ENCODE data around the gene BCR. TPM values are rescaled to one million over a fixed set of nuclear protein-coding genes. Genes with fewer than 3 reads are reported as not detected.

Gene BCR
- total RNA-seq, 2 experiments from 2014 or later = 20.6 to 40.2 TPM

- Mint-ChIP-seq H3K36me3 (no peaks in the 10 kb centered on the region), H3K4me1 (peaks cover 34% of the 10 kb centered on the region), H3K27ac (no peak overlapping the region), H3K4me3 (no peak overlapping the region), H3K27me3 (no peaks in the 10 kb centered on the region), H3K9me3 (ENCODE audit: low read depth) (no peaks in the 10 kb centered on the region)
- ATAC-seq (no peak), DNase-seq (no peak)
- CTCF ChIA-PET = interaction anchor here (1.2 to 12.3 kb wide), 3 partner anchors 103 to 319 kb away, joined by 3 to 300 read pairs (median 3); partner anchors contain the start of gene BCR
These were observed 99.5 kb downstream of the BCR start for GRCh38 chr22:23279781-23280180.

DNA sequence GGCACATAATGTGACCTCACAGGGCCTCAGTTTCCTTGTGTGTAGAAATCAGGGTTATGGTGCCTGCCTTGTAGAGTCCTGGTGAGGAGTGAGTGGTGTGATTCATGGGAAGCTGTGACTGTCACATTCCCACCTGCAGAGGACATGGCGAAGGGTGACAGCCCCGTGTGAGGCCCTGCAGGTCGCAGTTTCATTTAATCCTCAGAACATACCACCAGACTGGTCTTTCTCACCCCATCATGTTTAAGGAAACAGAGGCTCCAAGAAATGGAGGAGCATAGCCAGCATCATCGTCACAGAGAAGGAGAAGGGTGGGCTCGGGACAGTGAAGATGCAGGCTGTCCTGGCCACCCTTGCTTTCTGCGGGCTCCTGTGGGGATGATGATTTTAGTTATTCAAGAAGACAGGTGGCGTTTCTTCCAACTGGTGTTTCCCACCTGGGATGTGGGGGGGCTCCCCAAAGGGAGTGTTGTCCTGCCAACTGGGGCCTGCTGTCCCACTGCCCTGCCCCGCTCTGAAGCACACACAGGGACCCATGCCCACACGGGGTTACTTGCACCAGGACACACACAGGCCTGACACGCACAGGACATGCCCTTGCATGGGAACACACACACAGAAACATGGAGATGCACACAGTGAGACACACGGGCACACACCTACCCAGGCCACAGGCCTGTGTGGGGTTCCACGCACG lies 100.2 kb downstream of the BCR start:
- CTCF ChIA-PET = interaction anchor here (1.2 to 12.3 kb wide), 3 partner anchors 75 to 320 kb away, joined by 3 to 300 read pairs (median 5); partner anchors contain the start of gene BCR
- H3K27ac Mint-ChIP-seq = no peak overlapping the region
- H3K4me1 Mint-ChIP-seq = peaks cover 34% of the 10 kb centered on the region
- DNase-seq (no peak), ATAC-seq (no peak)
- no peak overlapping the region for H3K4me3 Mint-ChIP-seq
- H3K27me3 Mint-ChIP-seq = no peaks in the 10 kb centered on the region
- no peaks in the 10 kb centered on the region for H3K36me3 Mint-ChIP-seq
- H3K9me3 Mint-ChIP-seq (ENCODE audit: low read depth) = no peaks in the 10 kb centered on the region

DNA sequence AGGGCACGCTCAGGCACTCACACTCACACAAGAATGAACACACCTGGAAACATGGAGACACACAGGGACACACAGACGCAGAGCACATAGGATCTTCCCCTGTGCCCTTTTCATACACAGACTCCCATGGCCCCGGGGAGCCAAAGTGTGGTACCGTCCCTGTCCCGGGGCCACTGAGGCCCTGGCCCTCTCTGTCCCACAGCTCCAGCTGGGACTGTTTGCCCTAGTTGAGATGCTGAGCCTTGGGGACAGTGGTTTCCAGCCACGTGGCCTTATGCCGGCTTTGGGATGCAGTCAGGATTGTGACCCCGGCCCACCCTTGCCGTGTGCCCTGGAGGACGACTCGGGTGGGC lies 100.7 kb downstream of the BCR start:
- CTCF ChIA-PET = interaction anchor here (1.0 to 12.3 kb wide), 4 partner anchors 8 to 150 kb away, joined by 3 to 300 read pairs (median 8); partner anchors contain the start of gene BCR
- ATAC-seq (no peak), DNase-seq (no peak)
- Mint-ChIP-seq H3K4me1 (peaks cover 34% of the 10 kb centered on the region), H3K9me3 (ENCODE audit: low read depth) (no peaks in the 10 kb centered on the region), H3K4me3 (no peak overlapping the region), H3K27me3 (no peaks in the 10 kb centered on the region), H3K27ac (no peak overlapping the region), H3K36me3 (no peaks in the 10 kb centered on the region)

DNA sequence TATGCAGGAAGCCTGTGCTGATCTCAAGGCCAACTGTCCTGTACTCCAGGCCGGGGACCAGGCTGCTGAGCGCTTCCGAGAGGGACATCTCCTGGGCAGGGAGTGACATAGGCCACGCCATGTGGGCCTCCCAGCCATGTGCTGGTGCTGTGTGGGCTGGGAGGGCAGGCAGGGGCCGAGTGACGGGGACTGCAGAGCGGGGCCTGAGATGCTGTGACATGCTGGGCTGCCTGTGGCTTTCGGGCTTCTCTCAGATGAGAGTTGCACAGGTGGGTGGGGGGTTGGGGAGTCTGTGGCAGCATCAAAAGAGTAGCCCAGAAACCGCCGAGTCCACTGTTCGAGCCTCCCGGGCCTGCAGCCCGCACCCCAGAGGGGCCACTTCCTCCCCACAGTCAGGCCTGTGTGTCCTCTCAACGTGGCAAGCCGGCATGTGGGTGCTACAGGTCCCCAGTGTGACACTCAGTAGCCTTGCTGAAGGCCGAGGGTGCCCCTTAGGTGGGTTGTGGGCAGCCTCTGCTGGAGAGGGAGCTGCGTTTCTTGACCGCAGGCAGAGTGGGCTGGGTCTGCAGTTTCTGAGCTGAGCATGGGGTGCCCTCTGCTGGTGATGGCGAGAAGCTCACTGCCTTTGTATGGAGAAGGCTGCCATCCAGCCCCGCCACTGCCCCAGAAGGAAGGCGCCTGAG lies 101.2 kb downstream of the BCR start:
- CTCF ChIA-PET = interaction anchor here (0.6 to 12.3 kb wide), 38 partner anchors 9 to 1282 kb away, joined by 3 to 300 read pairs (median 5); partner anchors contain the start of genes BCR, RAB36 and RSPH14
- peak; percentile 89 for DNase-seq
- peak; percentile 77 for ATAC-seq
- Mint-ChIP-seq H3K27ac (peak overlapping the region; percentile 28), H3K36me3 (no peaks in the 10 kb centered on the region), H3K4me1 (peaks cover 34% of the 10 kb centered on the region), H3K4me3 (no peak overlapping the region), H3K9me3 (ENCODE audit: low read depth) (no peaks in the 10 kb centered on the region), H3K27me3 (no peaks in the 10 kb centered on the region)

DNA sequence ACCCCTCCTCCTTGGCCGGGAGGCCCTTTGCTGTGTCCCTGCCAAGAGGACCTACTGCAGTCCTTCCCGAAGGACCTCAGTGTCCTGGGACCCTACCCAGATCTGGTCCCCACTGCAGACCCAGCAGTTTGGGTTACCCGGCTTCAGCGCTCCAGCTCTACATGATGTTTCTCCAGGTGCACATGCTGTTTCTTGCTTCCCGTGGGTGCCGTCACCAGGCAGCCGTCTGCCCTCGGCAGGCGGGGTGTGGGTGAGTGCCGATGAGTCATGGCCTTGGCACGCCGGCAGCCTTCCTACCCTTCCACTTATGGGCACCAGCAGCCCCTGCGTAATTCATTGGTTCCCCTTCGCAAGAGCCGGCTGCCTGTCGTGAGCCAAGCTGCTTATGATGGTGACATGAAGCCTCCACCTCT lies 101.8 kb downstream of the BCR start:
- no peaks in the 10 kb centered on the region for H3K9me3 Mint-ChIP-seq (ENCODE audit: low read depth)
- CTCF ChIA-PET = interaction anchor here (0.6 to 12.3 kb wide), 37 partner anchors 8 to 1281 kb away, joined by 3 to 300 read pairs (median 5); partner anchors contain the start of genes BCR, RAB36 and RSPH14
- DNase-seq = no peak
- H3K4me3 Mint-ChIP-seq = no peak overlapping the region
- H3K27ac Mint-ChIP-seq = peak overlapping the region; percentile 28
- ATAC-seq = no peak
- no peaks in the 10 kb centered on the region for H3K36me3 Mint-ChIP-seq
- H3K4me1 Mint-ChIP-seq = peaks cover 34% of the 10 kb centered on the region
- no peaks in the 10 kb centered on the region for H3K27me3 Mint-ChIP-seq

DNA sequence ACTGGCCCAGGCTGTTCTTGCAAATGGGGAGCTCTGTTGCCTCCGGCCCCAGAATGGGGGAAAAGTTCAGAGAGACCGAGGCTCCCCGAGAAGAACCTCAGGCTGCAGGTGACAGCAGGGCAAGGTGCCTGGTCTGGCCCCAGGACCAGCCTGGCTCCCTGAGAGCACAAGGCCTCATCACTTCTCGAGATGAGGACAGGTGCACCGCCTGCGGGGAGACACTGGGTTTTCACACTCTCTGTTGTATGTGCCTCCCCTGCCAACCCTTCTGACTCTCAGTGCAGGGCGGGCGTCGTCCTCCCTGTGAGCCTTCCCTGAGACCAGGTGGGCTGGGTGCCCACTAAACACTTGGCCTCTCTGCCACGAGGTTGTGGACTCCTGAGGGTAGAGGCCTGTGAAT lies 102.2 kb downstream of the BCR start:
- Mint-ChIP-seq H3K27ac (no peak overlapping the region), H3K27me3 (no peaks in the 10 kb centered on the region)
- no peak for ATAC-seq

DNA sequence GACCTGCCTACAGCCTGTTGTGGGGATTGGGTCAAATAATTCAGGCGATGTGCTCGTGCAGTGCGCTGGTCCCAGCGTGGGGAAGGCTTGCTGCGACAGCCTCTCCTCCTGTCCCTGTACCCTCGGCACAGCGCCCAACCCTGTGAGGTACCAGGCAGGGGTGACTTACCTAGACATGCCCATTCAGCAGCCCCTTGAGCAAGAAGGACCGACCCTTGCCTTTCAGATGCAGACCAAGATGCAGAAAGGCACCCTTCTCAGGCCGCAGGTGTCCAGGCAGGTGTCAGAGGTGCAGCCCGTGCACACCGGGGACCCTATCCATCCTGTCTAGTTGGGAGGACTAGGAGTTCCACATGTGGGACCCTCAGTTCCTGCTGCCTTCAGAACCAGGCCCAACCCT lies 102.7 kb downstream of the BCR start:
- no peak for DNase-seq
- Mint-ChIP-seq H3K4me3 (no peak overlapping the region), H3K4me1 (peaks cover 34% of the 10 kb centered on the region), H3K9me3 (ENCODE audit: low read depth) (no peaks in the 10 kb centered on the region), H3K27ac (no peak overlapping the region), H3K27me3 (no peaks in the 10 kb centered on the region), H3K36me3 (no peaks in the 10 kb centered on the region)
- CTCF ChIA-PET = interaction anchor here (1.1 to 12.3 kb wide), 16 partner anchors 13 to 324 kb away, joined by 3 to 300 read pairs (median 6); partner anchors contain the start of genes BCR and RAB36
- ATAC-seq = no peak

More for the DNA sequence above, 102.2 kb downstream of the BCR start:
- CTCF ChIA-PET = interaction anchor here (0.6 to 12.3 kb wide), 33 partner anchors 10 to 1281 kb away, joined by 3 to 300 read pairs (median 5); partner anchors contain the start of genes BCR, RAB36 and RSPH14
- Mint-ChIP-seq H3K4me1 (peaks cover 34% of the 10 kb centered on the region), H3K4me3 (no peak overlapping the region), H3K9me3 (ENCODE audit: low read depth) (no peaks in the 10 kb centered on the region), H3K36me3 (no peaks in the 10 kb centered on the region)
- DNase-seq = no peak

DNA sequence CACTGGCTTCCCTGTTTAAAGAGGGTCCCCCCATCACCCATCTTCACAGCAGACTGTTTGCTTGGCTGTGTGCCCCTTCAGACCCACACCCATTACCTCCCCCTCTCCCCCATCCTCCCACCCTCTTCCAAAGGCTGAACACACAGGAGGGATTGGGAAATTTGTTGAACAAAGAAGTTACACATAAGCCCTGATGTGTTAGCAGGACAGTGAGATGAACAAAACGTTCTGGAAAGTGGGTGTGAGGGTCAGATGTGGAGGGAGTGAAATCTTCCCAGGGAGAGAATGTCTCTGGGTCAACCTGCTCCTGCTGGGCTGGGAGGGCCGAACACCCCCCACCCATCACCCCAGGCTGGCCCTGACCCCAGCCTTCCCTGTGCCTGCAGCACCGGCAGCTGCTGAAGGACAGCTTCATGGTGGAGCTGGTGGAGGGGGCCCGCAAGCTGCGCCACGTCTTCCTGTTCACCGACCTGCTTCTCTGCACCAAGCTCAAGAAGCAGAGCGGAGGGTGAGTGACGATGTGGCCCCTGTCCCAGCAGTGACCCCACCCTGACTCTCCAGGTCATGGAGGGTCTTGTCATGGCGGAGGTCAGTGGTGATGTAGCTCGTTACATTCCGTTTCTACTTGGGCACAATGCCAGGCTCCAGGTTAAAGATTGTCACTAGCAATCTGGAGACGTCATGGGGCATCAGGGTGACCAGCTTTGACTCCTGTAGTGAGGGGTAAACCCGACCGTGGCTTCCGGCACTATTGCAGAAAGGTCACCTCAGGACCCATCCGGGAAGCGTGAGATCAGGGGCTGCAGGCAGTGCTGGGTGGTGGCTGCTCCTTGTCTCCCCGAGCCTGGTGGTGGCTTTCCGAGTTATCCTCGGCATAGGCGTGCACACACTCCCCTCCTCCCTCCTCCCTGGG lies 103.5 kb downstream of the BCR start:
- Mint-ChIP-seq H3K4me1 (peaks cover 29% of the 10 kb centered on the region), H3K4me3 (no peak overlapping the region), H3K36me3 (no peaks in the 10 kb centered on the region), H3K27me3 (no peaks in the 10 kb centered on the region), H3K27ac (no peak overlapping the region), H3K9me3 (ENCODE audit: low read depth) (no peaks in the 10 kb centered on the region)
- CTCF ChIA-PET = interaction anchor here (0.7 to 12.3 kb wide), 3 partner anchors 41 to 325 kb away, joined by 3 to 300 read pairs (median 32); partner anchors contain the start of gene BCR
- ATAC-seq = no peak
- no peak for DNase-seq

DNA sequence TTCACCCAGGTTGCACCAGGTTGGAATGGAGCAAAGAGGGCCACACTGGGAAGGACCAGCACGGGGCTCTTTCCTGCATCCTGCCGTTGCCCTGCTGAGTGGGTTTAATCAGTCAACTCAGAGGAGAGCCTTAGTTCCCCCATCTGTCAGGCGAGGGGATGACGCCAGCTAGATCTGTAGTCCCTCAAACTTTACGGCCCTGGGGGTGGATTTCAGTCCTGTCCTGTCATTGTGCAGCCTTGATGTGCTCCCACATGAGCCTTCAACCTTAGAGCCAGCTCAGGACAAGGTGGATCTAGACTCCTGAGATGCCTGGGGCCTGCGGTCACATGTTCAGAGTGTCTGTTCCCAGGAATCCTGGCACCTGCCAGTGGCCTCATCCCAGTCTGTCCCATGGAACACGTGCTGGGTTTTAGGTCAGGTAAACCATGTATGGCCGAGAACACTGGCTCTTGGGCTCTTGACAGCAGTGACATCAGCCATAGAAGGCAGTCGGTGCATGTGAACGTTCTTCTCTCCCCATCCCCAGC lies 104.3 kb downstream of the BCR start:
- H3K4me3 Mint-ChIP-seq = no peak overlapping the region
- no peaks in the 10 kb centered on the region for H3K9me3 Mint-ChIP-seq (ENCODE audit: low read depth)
- DNase-seq = no peak
- no peak overlapping the region for H3K27ac Mint-ChIP-seq
- no peak for ATAC-seq
- CTCF ChIA-PET = interaction anchor here (12.3 kb wide), 1 partner anchor 107 kb away, joined by 300 read pairs; the partner anchor contains the start of gene BCR
- no peaks in the 10 kb centered on the region for H3K27me3 Mint-ChIP-seq
- peaks cover 22% of the 10 kb centered on the region for H3K4me1 Mint-ChIP-seq
- H3K36me3 Mint-ChIP-seq = no peaks in the 10 kb centered on the region

DNA sequence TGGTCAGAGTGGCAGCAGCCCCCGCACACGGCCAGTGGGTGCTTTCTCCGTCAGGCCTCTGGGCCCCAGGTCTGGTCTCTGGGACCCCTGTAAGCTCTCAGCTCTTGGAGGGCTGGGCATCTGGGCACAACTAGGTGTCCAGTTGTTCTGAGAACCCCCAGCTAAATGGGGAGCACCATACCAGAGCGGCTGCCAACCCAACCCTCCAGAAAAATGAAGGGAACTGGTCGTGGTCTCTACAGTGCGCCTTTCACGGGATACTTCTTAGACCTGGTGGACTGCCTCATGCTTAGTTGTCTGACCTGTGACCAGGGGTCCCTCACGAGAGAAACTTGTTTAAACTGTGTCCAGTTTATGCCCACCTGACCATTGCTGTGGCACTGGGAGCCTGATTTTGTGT lies 104.9 kb downstream of the BCR start:
- H3K27ac Mint-ChIP-seq = no peak overlapping the region
- peaks cover 18% of the 10 kb centered on the region for H3K4me1 Mint-ChIP-seq
- no peaks in the 10 kb centered on the region for H3K27me3 Mint-ChIP-seq
- no peak overlapping the region for H3K4me3 Mint-ChIP-seq
- H3K9me3 Mint-ChIP-seq (ENCODE audit: low read depth) = no peaks in the 10 kb centered on the region
- DNase-seq (no peak), ATAC-seq (no peak)
- CTCF ChIA-PET = interaction anchor here (12.3 kb wide), 1 partner anchor 108 kb away, joined by 300 read pairs; the partner anchor contains the start of gene BCR
- H3K36me3 Mint-ChIP-seq = peaks cover 3% of the 10 kb centered on the region

GRCh38 chr22:23285734-23286133 lies 105.4 kb downstream of the BCR start:
- no peak for ATAC-seq
- H3K4me3 Mint-ChIP-seq = no peak overlapping the region

GRCh38 chr22:23286296-23286695 lies 106.0 kb downstream of the BCR start:
- DNase-seq = no peak
- no peak for ATAC-seq
- H3K27me3 Mint-ChIP-seq = no peaks in the 10 kb centered on the region
- peaks cover 3% of the 10 kb centered on the region for H3K36me3 Mint-ChIP-seq
- CTCF ChIA-PET = interaction anchor here (1.5 to 12.3 kb wide), 2 partner anchors 109 to 141 kb away, joined by 3 to 300 read pairs; partner anchors contain the start of genes BCR and RAB36
- no peaks in the 10 kb centered on the region for H3K9me3 Mint-ChIP-seq (ENCODE audit: low read depth)
- no peak overlapping the region for H3K27ac Mint-ChIP-seq
- H3K4me3 Mint-ChIP-seq = no peak overlapping the region
- peaks cover 10% of the 10 kb centered on the region for H3K4me1 Mint-ChIP-seq

More at GRCh38 chr22:23285734-23286133, 105.4 kb downstream of the BCR start:
- Mint-ChIP-seq H3K9me3 (ENCODE audit: low read depth) (no peaks in the 10 kb centered on the region), H3K27me3 (no peaks in the 10 kb centered on the region), H3K27ac (no peak overlapping the region), H3K4me1 (peaks cover 16% of the 10 kb centered on the region), H3K36me3 (peaks cover 3% of the 10 kb centered on the region)
- CTCF ChIA-PET = interaction anchor here (1.5 to 12.3 kb wide), 2 partner anchors 109 to 141 kb away, joined by 3 to 300 read pairs; partner anchors contain the start of genes BCR and RAB36
- DNase-seq = no peak
